ENCODE measurements around the gene ANKRD39.

DNA sequence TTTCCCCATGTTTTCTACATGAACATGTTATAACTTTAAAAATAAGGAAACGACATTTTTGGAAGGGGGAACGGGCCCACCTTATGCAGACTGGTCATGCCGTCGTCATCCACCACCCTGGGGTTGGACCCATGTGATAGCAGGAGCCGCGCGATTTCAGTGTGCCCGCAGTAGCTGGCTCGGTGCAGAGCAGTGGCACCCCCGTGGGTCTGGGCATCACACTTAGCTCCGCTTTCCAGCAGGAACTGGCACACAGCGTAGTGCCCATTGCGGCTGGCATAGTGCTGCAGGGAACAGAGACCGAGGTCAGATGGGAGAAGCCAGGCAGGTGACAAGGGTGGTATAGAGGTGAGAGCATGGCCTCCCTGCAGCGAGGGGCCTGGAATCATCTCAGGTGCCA is 4.5 kb downstream of the ANKRD39 start:
- TF ChIP-seq CTCF (IDR thresholded peaks at IDR 0.05) (no peak), POLR2A (IDR thresholded peaks at IDR 0.05) (no peak)

Data from transverse colon (tissue), 3 donors.